Measurements from ENCODE around the gene BPTF.

DNA sequence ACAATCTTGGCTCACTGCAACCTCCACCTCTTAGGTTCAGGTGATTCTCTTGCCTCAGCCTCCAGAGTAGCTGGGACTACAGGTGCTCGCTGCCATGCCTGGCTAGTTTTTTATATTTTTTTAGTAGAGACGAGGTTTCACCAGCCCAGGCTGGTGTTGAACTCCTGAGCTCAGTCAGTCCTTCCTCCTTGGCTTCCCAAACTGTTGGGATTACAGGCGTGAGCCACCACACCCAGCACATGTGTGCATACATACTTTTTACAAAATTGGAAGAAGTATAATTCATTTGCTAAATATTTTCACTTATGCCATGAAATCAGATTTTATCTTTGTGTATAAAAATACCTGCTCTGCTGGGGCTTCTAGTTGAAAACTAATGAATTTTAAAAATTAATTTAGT, 13.2 kb downstream of the BPTF start:
- TF ChIP-seq POLR2A (IDR thresholded peaks at IDR 0.05; ENCODE audit: control extremely low read depth in 1 of 2, low read depth in 2 of 2, low read length in 2 of 2) (no peak), SP2 (IDR thresholded peaks at IDR 0.05; ENCODE audit: low read length) (no peak), CEBPB (IDR thresholded peaks at IDR 0.05; ENCODE audit: low read depth, low read length) (no peak), EZH2 (IDR thresholded peaks at IDR 0.05; ENCODE audit: low read depth, low read length, severe bottlenecking) (no peak), CTCF (IDR thresholded peaks at IDR 0.05; ENCODE audit: control extremely low read depth in 1 of 3, insufficient read depth in 1 of 3, low read depth in 1 of 3, low read length in 3 of 3) (no peak), CHD2 (IDR thresholded peaks at IDR 0.05; ENCODE audit: low read length) (no peak), CHD1 (IDR thresholded peaks at IDR 0.05; ENCODE audit: low read depth, low read length) (no peak), SIX5 (IDR thresholded peaks at IDR 0.05; ENCODE audit: low read depth, low read length) (no peak), SIN3A (conservative IDR thresholded peaks at IDR 0.05 in 1 of 2, IDR thresholded peaks at IDR 0.05 in 1 of 2; ENCODE audit: low read depth in 1 of 2, low read length in 2 of 2) (no peak), TCF12 (IDR thresholded peaks at IDR 0.05; ENCODE audit: low read depth, low read length) (no peak), EP300 (IDR thresholded peaks at IDR 0.05; ENCODE audit: borderline replicate concordance in 1 of 2, low read depth in 2 of 2, low read length in 2 of 2) (no peak)
- TF ChIP-seq, protein P1, sequence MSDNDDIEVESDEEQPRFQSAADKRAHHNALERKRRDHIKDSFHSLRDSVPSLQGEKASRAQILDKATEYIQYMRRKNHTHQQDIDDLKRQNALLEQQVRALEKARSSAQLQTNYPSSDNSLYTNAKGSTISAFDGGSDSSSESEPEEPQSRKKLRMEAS (IDR thresholded peaks at IDR 0.05): no peak
